Measurements from ENCODE around the gene RPL37A.

Gene RPL37A

DNA sequence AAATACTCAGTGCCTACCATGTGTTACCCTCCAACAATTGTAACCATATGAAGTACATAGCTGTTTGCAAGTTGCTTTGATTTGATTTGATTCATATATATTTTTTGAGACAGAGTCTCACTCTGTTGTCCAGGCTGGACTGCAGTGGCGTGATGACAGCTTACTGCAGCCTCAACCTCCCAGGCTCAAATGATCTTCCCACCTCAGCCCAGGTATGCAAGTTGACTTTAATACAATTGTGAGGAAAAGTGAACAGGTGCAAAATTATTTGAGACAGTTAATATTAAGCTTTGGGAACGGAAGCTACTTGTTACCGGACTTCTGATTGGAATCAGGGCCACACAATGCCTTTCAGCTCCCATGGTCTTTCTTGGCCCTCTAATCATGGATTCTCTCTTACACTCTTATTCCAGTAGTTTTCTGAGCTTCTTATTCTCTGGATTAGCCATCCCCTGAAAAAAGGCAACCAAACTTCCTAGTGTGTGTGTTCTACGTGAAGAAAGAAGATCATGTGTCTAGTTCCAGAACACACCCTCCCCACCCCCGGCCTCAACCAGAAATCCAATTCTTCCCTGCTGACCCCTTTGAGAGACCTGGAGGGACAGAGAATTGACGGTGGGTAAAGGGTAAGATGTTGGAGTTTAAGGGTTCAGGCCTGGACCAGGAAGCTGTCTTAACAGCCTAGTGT lies 1.1 kb upstream of the RPL37A start:
- H3K27ac ChIP-seq = peak overlapping the region; percentile 70 to 91
- peak; percentile 68 for DNase-seq (ENCODE audit: low spot score)
- TF ChIP-seq, protein P1, sequence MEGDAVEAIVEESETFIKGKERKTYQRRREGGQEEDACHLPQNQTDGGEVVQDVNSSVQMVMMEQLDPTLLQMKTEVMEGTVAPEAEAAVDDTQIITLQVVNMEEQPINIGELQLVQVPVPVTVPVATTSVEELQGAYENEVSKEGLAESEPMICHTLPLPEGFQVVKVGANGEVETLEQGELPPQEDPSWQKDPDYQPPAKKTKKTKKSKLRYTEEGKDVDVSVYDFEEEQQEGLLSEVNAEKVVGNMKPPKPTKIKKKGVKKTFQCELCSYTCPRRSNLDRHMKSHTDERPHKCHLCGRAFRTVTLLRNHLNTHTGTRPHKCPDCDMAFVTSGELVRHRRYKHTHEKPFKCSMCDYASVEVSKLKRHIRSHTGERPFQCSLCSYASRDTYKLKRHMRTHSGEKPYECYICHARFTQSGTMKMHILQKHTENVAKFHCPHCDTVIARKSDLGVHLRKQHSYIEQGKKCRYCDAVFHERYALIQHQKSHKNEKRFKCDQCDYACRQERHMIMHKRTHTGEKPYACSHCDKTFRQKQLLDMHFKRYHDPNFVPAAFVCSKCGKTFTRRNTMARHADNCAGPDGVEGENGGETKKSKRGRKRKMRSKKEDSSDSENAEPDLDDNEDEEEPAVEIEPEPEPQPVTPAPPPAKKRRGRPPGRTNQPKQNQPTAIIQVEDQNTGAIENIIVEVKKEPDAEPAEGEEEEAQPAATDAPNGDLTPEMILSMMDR (IDR thresholded peaks at IDR 0.05) = no peak
- peak overlapping the region; percentile 96 for H3K4me3 ChIP-seq

DNA sequence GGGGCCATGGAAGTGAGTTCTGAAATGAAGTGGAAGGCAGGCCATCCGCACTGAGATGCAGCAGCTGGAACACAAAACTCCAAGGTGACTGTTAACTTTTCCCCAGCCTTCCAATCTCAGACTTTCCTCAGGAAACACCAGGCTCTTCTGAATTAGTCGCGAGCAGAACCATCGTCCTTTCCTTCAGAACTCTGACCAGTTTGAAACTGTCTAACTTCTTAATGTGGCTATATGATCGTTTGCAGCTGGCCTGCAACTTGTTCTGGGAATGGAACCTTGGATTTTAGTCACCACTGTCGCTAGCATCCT lies 620 bp upstream of the RPL37A start:
- Histone ChIP-seq H3K27ac (peak overlapping the region; percentile 70 to 91), H3K4me3 (peak overlapping the region; percentile 96)
- DNase-seq (ENCODE audit: low spot score) = no peak
- TF ChIP-seq, protein P1 (IDR thresholded peaks at IDR 0.05) = no peak

DNA sequence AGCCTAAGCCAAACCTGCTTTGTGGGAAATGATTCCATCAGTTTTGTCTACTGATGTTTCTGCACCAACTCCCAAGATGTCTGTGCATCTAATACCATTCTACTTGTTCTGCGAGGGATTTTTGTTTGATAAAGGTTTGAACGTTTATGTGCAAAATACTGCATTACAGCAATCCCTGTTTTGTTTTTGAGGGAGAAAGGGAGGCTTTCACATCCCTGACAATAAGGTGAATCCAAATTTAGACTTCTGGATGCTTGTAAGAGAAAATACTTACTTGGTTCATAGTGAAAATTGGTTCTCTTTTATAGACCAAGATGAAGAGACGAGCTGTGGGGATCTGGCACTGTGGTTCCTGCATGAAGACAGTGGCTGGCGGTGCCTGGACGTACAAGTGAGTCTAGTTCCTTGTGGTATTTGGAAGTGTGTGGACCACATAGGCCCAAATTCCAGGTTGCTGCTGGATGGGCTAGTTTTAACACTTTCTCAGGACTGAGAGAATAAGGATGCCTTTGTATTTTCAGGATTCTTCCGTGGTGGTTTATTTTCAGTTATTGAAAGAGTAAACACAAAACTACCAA lies 1.1 kb downstream of the RPL37A start:
- peak overlapping the region; percentile 70 to 91 for H3K27ac ChIP-seq
- TF ChIP-seq, protein P1 (IDR thresholded peaks at IDR 0.05) = no peak
- no peak for DNase-seq (ENCODE audit: low spot score)
- peak overlapping the region; percentile 96 for H3K4me3 ChIP-seq

- Histone ChIP-seq H3K4me3 (peak overlapping the region; percentile 96), H3K27ac (no peak overlapping the region)
- TF ChIP-seq, protein P1 (IDR thresholded peaks at IDR 0.05) = no peak
- no peak for DNase-seq (ENCODE audit: low spot score)
Measured at GRCh38 chr2:216500572-216500971, 1.9 kb downstream of the RPL37A start.

DNA sequence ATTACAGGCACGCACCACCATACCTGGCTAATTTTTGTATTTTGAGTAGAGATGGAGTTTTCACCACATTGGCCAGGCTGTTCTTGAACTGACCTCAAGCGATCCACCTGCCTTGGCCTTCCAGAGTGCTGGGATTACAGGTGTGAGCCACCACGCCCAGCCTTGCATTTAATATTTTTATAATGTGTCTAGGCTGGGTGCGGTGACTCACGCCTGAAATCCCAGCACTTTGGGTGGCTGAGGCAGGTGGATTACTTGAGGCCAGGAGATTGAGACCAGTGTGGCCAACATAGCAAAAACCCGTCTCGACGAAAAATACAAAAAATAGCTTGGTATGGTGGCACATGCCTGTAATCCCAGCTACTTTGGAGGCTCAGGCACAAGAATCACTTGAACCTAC lies 3.2 kb downstream of the RPL37A start:
- TF ChIP-seq, protein P1 (IDR thresholded peaks at IDR 0.05) = no peak
- Histone ChIP-seq H3K4me3 (no peak overlapping the region), H3K27ac (no peak overlapping the region)
- no peak for DNase-seq (ENCODE audit: low spot score)

DNA sequence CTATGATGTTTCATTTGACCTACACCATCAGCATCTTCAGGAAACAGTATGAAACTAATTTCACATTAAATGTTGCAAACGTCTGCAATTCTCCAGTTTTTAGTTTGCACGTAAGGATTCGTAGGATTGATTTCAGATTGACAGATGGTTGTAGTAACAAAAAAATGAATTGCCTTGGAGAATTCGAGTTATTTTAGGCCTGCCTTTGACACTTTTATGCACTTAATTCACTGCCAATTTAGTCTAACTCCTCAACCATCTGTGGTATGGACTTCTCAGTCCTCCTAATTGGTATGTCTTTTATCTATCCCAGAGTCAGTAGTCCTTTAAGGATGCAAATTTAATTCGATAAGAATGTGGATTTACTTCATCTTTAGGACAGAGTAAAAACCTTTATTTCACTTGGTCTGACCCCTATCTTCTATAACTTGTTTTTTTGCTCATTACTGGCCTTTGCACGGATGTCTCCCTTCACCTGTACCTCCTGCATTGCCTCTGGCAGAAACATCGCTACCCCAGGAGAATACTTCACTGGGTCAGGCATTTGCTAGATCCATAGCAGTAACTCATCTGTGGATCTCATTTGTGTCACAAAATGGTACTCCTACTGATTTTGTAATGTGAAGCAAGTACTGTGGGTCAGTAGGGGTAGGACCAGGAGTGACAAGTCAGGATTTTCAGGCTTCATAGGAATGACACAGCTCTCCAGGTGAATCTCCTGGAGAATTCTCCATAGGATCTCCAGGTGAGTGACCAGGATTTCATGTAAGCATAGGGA lies 3.9 kb downstream of the RPL37A start:
- DNase-seq (ENCODE audit: low spot score) = no peak
- no peak overlapping the region for H3K4me3 ChIP-seq
- TF ChIP-seq, protein P1 (IDR thresholded peaks at IDR 0.05) = no peak
- H3K27ac ChIP-seq = no peak overlapping the region

All from coronary artery (tissue), 2 donors.